ENCODE data around the gene RBM3. TPM values are rescaled to one million over a fixed set of nuclear protein-coding genes. Genes with fewer than 3 reads are reported as not detected.

Gene RBM3
- total RNA-seq, 1 experiment from 2014 or later = 375 TPM

DNA sequence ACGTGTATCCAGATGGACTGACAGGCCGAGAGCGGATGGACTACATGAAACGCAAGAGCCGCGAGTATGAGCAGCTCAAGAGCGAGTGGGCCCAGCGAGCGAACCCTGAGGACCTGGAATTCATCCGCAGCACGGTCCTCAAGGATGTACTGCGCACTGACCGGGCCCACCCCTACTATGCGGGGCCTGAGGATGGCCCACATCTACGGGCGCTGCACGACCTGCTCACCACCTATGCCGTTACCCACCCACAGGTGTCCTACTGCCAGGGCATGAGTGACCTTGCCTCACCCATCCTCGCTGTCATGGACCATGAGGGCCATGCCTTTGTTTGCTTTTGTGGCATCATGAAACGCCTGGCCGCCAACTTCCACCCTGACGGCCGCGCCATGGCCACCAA, 14.6 kb upstream of the RBM3 start:
- CTCF ChIA-PET = no interaction called here
- POLR2A ChIA-PET (ENCODE audit: unreplicated experiment) = no interaction called here

DNA sequence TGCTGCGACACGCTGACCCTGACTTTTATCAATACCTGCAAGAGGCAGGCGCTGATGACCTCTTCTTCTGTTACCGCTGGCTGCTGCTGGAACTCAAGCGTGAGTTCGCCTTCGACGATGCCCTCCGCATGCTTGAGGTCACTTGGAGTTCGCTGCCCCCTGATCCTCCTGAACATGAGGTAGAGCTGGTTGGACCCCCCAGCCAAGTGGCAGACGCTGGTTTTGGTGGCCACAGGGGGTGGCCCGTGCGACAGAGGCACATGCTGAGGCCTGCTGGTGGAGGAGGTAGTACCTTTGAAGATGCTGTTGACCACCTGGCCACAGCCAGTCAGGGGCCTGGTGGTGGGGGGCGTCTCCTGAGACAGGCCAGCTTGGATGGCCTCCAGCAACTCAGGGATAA, 14.2 kb upstream of the RBM3 start:
- ChIA-PET POLR2A (ENCODE audit: unreplicated experiment) (no interaction called here), CTCF (no interaction called here)
- no peak for ATAC-seq
- no peak overlapping the region for H3K4me2 ChIP-seq (ENCODE audit: low read length)
- H3K27me3 ChIP-seq (ENCODE audit: low read length) = no peaks in the 10 kb centered on the region
- TF ChIP-seq, protein P1, sequence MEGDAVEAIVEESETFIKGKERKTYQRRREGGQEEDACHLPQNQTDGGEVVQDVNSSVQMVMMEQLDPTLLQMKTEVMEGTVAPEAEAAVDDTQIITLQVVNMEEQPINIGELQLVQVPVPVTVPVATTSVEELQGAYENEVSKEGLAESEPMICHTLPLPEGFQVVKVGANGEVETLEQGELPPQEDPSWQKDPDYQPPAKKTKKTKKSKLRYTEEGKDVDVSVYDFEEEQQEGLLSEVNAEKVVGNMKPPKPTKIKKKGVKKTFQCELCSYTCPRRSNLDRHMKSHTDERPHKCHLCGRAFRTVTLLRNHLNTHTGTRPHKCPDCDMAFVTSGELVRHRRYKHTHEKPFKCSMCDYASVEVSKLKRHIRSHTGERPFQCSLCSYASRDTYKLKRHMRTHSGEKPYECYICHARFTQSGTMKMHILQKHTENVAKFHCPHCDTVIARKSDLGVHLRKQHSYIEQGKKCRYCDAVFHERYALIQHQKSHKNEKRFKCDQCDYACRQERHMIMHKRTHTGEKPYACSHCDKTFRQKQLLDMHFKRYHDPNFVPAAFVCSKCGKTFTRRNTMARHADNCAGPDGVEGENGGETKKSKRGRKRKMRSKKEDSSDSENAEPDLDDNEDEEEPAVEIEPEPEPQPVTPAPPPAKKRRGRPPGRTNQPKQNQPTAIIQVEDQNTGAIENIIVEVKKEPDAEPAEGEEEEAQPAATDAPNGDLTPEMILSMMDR (conservative IDR thresholded peaks at IDR 0.05; ENCODE audit: low read depth, low read length) = no peak
- no peak for TF ChIP-seq EZH2phosphoT487 (IDR thresholded peaks at IDR 0.05; ENCODE audit: borderline replicate concordance, low read length)
- TF ChIP-seq EZH2 (IDR thresholded peaks at IDR 0.05; ENCODE audit: low read length, unreplicated experiment) = no peak
- H3K36me3 ChIP-seq (ENCODE audit: low read depth, low read length) = peaks cover 17% of the 10 kb centered on the region
- no peak overlapping the region for H2AFZ ChIP-seq (ENCODE audit: low read length)
- no peak overlapping the region for H3K4me3 ChIP-seq (ENCODE audit: low read length)
- intact Hi-C loops (cut with micrococcal nuclease) = no loop called here
- no peaks in the 10 kb centered on the region for H3K9me3 ChIP-seq (ENCODE audit: low read length)
- H4K20me1 ChIP-seq (ENCODE audit: low read length) = no peaks in the 10 kb centered on the region
- peaks cover 4% of the 10 kb centered on the region; the same call in 1 of the 2 replicates for H3K4me1 ChIP-seq (ENCODE audit: insufficient read depth, low read length)
- H3K27ac ChIP-seq (ENCODE audit: low read length) = no peak overlapping the region
- no peak for DNase-seq
- no peaks in the 10 kb centered on the region for H3K9me2 ChIP-seq (replicated peaks; ENCODE audit: low read length)
- no TSS peak for BruUV-seq (replicated peaks)
- H3K9ac ChIP-seq (ENCODE audit: low read length) = no peak overlapping the region
- H3F3A ChIP-seq (ENCODE audit: low read length, unreplicated experiment) = no peaks in the 10 kb centered on the region
- no peaks in the 10 kb centered on the region for H3K79me2 ChIP-seq (ENCODE audit: low read length)

More for the DNA sequence above, 14.6 kb upstream of the RBM3 start:
- intact Hi-C loops (cut with micrococcal nuclease) = no loop called here
- Histone ChIP-seq H3K4me3 (ENCODE audit: low read length) (no peak overlapping the region), H3K9ac (ENCODE audit: low read length) (no peak overlapping the region), H3K36me3 (ENCODE audit: low read depth, low read length) (peaks cover 22% of the 10 kb centered on the region), H3K27ac (ENCODE audit: low read length) (no peak overlapping the region), H3K9me3 (ENCODE audit: low read length) (no peaks in the 10 kb centered on the region), H2AFZ (ENCODE audit: low read length) (no peak overlapping the region), H3K9me2 (replicated peaks; ENCODE audit: low read length) (no peaks in the 10 kb centered on the region), H3K27me3 (ENCODE audit: low read length) (no peaks in the 10 kb centered on the region), H3K79me2 (ENCODE audit: low read length) (no peaks in the 10 kb centered on the region), H3F3A (ENCODE audit: low read length, unreplicated experiment) (no peaks in the 10 kb centered on the region), H4K20me1 (ENCODE audit: low read length) (no peaks in the 10 kb centered on the region), H3K4me2 (ENCODE audit: low read length) (no peak overlapping the region), H3K4me1 (ENCODE audit: insufficient read depth, low read length) (peaks cover 4% of the 10 kb centered on the region; the same call in 1 of the 2 replicates)
- TF ChIP-seq EZH2 (IDR thresholded peaks at IDR 0.05; ENCODE audit: low read length, unreplicated experiment) = no peak
- no peak for TF ChIP-seq EZH2phosphoT487 (IDR thresholded peaks at IDR 0.05; ENCODE audit: borderline replicate concordance, low read length)
- BruUV-seq (replicated peaks) = TSS peak; percentile 20
- no peak for ATAC-seq
- no peak for DNase-seq

DNA sequence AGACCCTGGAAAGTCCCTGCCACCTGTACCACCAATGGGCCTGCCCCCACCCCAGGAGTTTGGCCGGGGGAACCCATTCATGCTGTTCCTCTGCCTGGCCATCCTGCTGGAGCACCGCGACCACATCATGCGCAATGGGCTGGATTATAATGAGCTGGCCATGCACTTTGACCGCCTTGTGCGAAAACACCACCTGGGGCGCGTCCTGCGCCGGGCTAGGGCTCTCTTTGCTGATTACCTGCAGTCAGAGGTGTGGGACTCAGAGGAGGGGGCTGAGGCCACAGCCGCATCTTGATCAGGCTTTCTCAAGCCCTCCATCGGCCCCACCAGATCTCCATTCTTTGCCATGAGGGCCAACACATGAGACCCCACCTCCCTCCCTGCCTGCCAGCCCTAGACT, 13.6 kb upstream of the RBM3 start:
- H3K4me3 ChIP-seq (ENCODE audit: low read length) = no peak overlapping the region
- no peak overlapping the region for H3K4me2 ChIP-seq (ENCODE audit: low read length)
- no peaks in the 10 kb centered on the region for H3K9me2 ChIP-seq (replicated peaks; ENCODE audit: low read length)
- peaks cover 4% of the 10 kb centered on the region; the same call in 1 of the 2 replicates for H3K4me1 ChIP-seq (ENCODE audit: insufficient read depth, low read length)
- ChIA-PET POLR2A (ENCODE audit: unreplicated experiment) (no interaction called here), CTCF (no interaction called here)
- BruUV-seq (replicated peaks) = no TSS peak
- no peak overlapping the region for H2AFZ ChIP-seq (ENCODE audit: low read length)
- no peak for ATAC-seq
- no peak overlapping the region for H3K9ac ChIP-seq (ENCODE audit: low read length)
- intact Hi-C loops (cut with micrococcal nuclease) = no loop called here
- no peak overlapping the region for H3K27ac ChIP-seq (ENCODE audit: low read length)
- no peak for DNase-seq
- peaks cover 16% of the 10 kb centered on the region for H3K36me3 ChIP-seq (ENCODE audit: low read depth, low read length)
- no peaks in the 10 kb centered on the region for H4K20me1 ChIP-seq (ENCODE audit: low read length)
- no peak for TF ChIP-seq EZH2 (IDR thresholded peaks at IDR 0.05; ENCODE audit: low read length, unreplicated experiment)
- TF ChIP-seq, protein P1 (conservative IDR thresholded peaks at IDR 0.05; ENCODE audit: low read depth, low read length) = no peak
- no peak for TF ChIP-seq EZH2phosphoT487 (IDR thresholded peaks at IDR 0.05; ENCODE audit: borderline replicate concordance, low read length)
- no peaks in the 10 kb centered on the region for H3F3A ChIP-seq (ENCODE audit: low read length, unreplicated experiment)
- H3K79me2 ChIP-seq (ENCODE audit: low read length) = no peaks in the 10 kb centered on the region
- H3K9me3 ChIP-seq (ENCODE audit: low read length) = no peaks in the 10 kb centered on the region
- H3K27me3 ChIP-seq (ENCODE audit: low read length) = no peaks in the 10 kb centered on the region
